GM19328 (cell line): ENCODE measurements around the gene LRIT2.
A peak's percentile ranks its signal among the peaks of the same experiment; 100 is the strongest.

Source experiments
- ATAC-seq: cut with Tn5 transposase; IDR thresholded peaks from one replicate; pipeline ENCODE4 v1.9.1; 2021; ENCODE audit warnings: mild to moderate bottlenecking, moderate library complexity; ENCODE audit not compliant: unreplicated experiment

The LRIT2 gene

DNA sequence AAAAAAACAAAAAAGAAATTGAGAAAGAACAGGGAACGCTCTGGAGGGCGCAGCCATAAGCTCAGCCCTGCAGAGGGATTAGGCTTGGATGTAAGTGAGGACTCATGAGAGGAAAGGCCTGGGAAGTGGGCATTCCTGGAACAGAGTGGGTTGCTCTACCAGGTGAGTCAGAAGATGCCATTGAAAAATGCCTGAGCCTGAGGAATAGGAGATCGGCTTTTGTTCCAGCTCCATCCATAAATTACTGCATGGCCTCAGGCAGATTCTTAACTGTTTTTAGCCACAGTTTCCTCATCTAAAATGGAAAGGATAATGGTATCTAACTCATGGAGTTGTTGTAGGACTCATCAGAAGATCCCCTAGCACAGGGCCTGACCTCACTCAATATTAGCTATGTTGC lies 18.4 kb upstream of the LRIT2 start:
- no peak for ATAC-seq

DNA sequence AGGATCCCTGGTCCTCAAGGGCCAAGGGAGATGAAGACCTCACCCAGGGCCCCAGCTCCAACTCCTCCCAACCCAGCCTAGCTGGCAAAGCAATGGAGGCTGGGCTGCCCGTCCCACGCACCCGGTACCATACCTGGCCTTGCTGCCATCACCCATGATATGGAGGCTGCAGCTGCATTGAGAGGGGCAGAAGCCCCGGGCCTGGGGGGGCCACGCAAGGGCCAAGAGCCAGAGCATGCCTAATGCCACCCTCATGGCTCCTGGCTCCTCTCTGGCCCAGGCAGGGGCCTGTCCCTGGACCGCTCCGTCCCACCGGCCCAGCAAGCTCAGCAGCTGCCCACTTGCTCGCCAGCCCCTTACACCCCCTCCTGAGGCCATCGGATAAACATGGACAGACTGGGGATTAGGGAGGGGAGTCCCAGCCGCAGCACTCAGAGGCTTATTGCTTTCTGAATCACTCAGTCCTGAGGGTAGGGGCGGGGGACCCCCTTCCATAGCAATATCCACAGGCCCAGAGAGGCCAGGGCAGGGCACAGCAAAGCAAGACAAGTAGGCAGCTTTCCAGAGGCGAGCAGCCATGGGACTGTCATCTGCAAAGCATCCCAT lies 15.9 kb upstream of the LRIT2 start, which contains the start of gene LRIT1:
Gene LRIT1, minus strand, starts transcription at position 362 of the 606 bp plus-strand sequence. Its CDS starts 107 bp downstream, at position 255.
- ATAC-seq = no peak

DNA sequence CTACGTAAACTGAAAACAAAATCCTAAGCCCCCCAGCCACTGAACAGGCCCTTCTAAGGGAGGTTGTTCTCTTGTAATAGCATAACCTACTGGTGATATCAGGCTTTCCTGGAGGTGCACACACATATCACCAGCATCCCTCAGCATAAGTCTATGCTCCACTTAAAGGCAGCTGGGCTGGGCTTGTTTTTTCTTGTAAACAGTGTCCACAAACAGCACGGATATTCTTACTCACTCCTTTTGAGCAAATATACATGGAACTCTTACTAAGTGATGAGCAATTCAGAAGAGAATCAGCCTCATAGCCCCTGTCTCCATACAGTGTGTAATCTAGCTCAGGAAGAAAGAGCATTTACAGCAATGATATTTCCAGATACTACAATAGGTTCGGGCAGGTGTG lies 13.6 kb upstream of the LRIT2 start:
- ATAC-seq = no peak

DNA sequence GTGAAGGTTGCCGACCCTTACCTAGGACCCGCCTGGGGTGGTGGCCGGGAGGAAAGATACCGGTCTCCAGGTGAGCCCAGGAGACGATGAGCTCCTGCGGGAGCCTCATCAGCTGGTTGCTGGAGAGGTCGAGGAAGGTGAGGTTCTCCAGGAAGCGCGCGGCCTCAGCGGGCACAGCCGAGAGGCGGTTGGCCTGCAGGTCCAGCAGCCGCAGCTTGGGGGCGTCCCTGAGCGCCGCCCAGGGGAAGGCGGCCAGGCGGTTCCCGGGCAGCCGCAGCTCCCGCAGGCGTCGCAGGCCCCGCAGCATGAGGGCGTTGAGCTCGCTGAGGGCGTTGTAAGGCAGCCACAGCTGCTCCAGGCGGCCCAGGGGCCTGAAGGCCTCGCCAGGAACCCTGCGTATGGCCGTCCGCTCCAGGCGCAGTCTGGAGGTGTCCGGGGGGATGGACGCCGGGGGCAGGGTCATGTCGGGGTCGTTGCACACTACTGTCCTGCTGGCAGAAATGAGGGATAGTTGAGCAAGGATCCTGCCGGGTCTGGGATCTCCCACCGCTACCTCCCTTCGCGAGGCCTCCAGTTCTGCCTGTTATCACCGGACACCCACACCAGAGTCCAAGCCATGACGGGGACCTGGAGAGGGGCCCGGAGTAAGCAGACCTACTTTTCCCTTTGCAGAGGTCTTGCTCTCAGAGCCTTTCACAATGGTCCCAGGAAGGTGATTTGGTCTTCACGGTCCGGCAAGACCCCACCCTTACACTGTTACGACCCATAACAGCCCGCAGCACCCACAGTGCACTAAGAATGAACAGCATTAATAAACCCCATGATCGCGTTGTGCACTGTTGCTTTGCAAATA lies 12.1 kb upstream of the LRIT2 start:
- ATAC-seq = no peak

DNA sequence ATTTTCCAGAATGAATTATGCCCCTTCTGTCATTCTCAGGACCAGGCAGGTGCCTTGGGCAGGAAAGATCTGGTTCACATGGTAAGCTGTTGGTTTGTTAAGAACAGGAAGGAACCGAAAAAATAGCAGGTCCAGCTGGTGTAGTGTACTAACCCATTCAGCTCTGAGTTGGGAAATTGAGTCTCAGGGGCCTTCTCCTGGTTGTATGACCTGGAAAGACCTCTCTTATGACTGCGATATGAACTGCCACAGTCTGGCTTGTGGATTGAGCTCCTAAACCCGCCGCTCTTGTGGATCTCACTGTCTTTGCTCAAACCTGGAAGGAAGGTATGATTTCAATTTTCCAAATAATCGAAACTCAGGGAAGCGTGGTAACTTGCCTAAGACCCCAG lies 11.5 kb upstream of the LRIT2 start:
- ATAC-seq = no peak

DNA sequence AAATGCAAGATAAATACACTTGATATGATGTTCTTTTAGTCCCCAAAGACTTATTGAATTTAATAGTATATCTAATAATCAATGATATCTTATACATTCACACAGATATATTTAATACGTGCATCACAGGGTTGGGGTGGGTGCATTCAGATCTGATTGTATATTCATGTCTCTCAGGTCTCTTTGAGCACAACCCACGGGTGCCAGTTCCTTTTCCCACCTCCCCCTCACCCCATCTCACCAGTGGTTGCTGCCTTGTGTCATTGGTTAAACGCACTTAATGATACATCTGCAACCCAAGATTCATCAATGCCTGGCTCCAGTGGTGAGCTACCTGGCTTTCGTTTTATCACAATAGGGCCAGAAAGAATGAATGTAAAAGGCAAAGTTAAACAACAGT lies 9.8 kb upstream of the LRIT2 start:
- no peak for ATAC-seq

DNA sequence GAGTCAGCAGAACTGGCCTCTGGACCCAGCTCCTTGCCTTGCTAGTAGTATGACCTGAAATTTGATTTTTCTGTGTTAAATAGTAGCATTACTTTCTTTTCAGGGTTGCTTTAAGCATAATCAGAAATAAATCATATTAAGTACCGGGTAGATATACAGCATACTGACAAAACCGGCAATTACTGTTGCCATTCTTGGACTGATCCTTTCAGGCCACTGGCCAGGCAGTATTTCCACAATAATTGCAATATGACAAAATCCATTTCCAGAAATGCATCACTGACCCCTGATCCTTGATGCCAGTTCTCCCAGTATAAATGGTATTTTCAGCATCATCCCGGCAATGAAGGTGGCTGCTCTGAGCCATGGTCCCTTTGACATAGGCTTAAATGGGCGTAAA lies 9.1 kb upstream of the LRIT2 start:
- no peak for ATAC-seq

DNA sequence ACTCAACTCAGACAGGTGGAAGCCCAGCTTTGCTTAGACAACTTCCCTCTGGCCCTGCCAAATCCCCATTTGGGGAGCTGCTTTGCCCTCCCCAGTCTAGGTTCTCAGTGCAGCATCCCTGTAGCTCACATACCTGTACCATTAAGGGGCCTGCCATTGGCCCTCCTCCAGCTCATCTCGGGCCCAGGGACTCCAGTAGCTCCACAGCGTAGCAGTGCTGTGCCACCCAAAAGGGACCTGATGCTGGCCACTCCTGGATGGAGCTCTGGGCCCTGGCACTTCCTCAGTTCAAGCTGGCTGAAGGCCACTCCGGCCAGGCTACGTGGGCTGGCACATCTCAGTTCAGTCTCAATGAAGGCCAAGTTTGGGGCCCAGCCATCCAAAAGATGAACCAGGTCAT lies 8.6 kb upstream of the LRIT2 start:
- ATAC-seq = no peak

DNA sequence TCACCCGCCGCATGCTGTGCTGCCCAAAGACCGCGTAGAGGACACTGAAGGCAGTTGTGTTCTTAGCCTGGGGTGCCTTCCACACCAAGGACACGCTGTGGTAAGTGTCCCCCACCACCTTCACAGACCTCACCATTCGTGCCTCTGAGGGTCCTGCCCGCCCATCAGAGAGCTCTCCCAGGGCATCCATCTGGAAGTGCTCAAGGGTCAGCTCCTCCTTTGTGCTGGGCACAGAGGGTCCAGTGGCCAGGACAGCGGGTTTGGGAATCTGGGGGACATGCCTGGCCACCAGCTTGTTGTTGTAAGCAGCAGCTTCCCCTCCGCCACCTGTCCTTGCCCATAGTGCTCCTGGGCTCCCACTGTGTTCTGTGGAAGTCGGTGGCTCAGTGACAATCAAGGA lies 7.0 kb upstream of the LRIT2 start:
- ATAC-seq = no peak

DNA sequence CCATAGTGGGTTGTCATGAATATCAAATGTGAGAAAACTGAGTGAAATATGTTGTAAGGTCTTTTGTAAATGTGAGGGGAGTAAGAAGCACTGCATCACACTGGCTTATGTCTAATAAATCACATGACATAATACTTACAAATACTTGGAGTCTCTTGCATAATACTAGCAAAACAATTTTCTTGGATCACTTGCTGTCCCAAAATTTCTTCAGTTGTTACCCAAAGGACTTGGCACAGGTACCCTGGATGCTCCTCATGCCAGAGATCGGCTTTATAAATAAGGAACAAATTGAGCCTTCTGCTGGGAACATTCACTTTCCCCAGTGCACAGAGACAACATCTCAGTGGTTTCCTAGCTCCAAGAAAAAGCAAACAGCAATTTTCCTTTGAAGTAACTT lies 5.0 kb upstream of the LRIT2 start:
- no peak for ATAC-seq

DNA sequence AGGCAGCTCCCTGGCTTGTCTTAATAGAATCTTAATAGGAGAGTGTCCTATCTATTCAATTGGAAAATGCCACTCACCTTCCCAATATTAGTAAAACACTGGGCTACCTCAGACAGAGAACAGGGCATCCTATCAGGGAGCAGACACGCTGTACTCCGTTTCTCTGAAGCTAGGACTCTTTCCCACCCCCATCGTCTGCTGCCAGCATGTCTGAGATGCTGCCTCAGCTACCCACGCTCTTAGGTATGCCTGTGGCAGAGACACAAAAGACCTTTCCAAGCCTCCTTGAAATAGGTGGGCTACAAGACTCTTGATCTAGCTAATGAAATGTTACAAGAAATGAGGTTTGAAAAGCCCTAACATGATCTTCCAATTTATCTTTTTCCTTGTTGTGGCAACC lies 2.5 kb upstream of the LRIT2 start:
- ATAC-seq = no peak

DNA sequence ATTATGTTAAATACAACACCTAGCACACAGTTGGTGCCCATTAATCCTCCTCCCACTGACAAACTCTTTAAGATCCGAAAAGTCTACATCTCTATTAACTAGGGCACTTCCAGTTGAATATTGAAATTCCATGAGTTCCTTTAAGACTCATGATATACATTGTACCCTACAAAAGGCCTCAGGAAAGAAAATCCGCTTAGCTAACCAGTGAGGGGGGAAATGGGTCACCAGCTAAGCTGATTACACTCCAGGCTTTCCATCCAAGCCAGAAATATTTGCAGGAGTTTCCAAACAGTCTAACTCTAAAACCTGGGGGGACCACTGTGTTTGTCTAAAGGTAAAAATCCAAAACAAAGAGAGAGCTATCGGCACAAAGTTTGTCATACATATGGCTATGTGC lies 1.3 kb upstream of the LRIT2 start:
- ATAC-seq = no peak

DNA sequence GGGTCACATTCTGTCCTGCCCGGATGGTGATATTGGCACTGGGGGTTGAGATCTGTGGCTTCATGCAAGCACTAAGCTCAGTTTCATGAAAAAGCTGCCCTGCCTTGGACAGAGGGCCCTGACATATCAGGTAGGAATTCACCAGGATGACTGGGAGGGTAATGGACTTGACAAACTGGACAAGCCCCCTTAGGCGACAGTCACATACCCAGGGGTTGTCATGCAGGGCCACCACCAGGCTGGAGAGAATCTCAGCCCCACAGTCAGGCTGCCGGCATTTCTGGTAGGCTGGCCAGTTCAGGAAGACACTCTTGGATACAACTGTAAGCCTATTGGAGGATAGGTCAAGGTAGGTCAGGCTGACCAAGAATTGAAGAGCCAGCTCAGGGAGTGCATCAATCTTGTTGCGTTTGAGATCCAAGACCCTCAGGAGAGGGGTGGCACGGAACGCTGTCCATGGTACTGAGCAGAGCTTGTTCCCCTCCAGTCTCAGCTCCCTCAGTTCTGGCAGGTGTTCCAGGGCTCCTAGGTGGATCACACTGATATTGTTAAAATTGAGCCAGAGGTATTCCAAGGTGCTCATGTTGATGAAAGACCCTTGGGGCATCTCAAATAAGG lies 824 bp downstream of the LRIT2 start:
- ATAC-seq = no peak

DNA sequence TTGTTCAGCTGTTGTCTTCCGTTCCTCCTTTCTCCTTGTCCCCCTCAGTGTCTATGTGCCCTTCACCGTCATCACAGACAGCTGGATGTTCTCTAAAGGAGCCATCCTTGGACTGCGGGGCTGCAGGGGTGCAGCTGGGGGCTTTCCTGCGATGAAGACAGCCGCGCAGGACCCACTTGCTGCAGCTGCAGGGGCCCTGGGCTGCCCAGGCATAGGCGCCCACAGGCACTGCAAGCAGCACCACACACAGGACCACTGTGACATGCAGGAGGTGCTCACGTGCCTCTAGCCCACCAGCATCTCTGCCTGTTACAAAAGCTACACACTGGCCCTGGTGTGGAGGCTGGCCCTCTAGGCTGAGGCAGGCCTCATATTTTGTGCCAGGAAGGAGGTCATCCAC lies 3.4 kb downstream of the LRIT2 start:
- ATAC-seq = no peak

DNA sequence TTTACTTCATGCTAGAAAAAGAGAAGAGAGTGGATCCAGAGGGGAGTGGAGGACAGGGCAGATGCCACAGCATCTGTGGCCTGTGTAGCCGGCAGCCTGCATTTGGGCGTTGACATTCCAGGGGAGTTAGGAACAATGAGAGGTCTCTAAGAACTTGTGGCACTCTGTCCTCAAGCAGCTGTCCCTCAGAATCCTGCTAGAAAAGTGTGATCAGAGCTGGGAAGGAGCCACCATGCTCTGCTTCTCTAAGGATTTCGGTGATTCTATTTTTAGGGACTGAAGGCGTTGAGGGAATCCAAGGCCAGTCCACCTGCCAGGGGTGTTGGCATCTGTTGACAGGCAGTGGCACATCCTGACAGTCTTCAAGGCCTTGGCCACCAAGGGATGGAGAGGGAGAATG lies 7.6 kb downstream of the LRIT2 start:
- no peak for ATAC-seq

DNA sequence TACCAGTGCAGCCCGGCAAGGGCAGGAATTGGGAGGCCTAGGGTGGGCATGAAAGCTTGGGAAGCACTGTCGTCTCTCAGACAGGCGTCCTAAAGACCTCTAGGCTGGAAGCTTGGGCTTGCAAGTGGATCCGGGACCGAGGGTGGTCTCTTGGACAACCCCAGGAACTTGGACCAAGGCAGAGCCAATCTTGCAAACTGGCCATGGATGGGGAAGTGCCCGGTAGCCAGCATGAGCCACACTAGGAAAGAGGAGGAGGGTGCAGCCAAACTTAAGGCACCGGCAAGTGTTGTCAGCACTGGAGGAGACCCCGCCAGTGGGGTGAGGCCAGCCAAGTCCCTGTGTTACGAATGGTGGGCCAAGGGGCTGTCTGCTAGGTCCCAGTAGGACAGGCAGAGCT lies 8.5 kb downstream of the LRIT2 start:
- no peak for ATAC-seq

DNA sequence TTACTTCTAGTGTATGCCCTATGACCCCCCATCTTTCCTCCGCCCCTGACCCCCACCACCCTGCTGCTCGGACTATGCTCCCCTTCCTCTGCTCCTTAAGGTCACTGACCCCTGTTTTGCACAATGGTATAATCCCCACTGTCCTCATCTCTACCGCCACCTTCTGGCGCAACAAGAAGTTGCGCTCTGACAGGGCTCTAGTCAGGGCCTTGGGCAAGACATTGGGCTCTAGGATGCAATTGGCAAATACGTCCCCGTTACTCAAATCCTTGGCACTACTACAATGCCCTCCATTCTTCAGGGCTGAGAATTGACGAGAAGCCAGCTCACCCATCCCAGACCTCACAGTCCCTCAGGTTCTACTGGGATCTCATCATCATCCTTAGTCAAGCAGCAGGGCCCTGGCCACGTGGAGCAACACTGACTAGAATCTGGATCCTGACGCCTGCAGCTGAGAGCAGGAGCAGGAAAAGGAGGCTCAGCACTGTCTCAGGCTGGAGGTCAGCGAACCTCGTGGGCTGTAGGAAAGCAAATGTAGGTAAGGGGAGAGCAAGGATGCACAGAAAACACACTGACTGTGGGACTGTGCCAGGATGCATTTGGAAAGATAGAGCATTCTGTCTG lies 10.6 kb downstream of the LRIT2 start:
- peak; percentile 84 for ATAC-seq

DNA sequence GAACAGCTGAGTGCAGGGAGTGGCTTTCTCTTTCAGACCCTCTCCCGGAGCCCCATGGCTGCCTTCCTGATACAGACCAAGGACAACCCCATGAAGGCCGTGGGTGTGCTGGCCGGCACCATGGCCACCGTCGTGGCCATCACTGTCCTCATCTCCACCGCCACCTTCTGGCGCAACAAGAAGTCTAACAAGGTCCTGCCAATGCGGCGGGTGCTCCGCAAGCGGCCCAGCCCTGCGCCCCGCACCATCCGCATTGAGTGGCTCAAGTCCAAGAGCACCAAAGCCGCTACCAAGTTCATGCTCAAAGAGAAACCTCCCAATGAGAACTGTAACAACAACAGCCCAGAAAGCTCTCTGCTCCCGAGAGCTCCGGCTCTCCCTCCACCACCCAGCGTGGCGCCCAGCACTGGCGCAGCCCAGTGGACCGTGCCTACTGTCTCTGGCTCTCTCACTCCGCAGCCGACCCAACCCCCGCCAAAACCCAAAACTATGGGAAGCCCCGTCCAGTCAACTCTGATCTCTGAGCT lies 11.2 kb downstream of the LRIT2 start:
- no peak for ATAC-seq

DNA sequence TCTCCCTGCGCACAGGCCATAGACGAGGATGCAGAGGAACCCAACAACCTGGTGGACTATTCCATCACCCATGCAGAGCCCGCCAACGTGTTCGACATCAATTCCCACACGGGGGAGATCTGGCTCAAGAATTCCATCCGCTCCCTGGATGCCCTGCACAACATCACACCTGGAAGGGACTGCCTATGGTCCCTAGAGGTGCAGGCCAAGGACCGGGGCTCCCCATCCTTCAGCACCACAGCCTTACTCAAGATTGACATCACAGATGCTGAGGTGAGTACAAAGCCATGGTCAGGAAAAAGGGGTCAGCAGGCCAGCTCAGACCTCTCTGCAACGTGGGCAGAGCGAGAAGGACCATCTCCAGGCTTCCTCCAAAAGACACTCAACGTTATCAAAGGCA lies 12.3 kb downstream of the LRIT2 start:
- ATAC-seq = no peak

DNA sequence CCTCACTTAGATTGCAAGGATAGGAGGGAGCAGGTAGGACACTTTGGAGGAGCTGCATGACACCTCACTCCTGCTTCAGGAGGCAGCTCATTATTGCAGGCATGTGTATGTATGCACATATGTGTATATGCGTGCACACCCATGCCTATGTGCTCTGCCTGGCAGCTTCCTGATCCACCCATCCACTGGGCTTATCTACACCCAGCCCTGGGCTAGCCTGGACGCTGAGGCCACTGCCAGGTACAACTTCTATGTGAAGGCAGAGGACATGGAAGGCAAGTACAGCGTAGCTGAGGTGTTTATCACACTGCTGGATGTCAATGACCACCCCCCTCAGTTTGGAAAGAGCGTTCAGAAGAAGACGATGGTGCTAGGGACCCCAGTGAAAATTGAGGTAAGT lies 13.3 kb downstream of the LRIT2 start:
- no peak for ATAC-seq

DNA sequence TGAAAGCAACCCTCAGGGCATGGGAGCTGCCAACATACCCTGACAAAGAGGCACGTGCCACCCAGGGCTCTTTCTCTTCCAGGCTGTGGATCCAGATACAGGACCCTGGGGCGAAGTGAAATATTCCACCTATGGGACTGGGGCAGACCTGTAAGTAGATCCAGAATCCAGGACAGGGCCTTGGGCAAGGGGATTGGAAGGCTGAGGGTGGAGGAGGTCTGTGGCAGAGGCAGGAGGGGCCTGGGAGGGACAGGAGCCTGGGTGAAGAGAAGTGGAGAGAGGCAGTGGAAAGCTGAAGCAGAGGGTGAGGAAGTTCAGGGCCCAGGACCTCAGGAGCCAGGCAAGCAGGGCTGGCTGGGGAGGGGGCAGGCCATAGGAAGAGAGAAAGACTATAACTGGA lies 13.8 kb downstream of the LRIT2 start:
- ATAC-seq = no peak

DNA sequence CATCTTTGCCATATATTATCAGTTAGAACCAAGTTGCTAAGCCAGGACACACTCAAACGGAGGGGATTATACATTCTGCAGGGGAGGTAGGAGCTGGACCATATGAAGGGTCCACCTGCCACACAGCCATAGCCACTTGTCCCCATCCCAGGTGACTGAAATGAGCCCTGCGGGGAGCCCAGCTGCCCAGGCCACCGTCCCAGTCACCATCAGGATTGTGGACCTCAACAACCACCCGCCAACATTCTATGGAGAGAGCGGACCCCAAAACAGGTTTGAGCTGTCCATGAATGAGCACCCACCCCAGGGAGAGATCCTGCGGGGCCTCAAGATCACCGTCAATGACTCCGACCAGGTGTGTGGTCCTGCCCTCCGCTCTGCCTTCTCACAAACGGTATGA lies 17.3 kb downstream of the LRIT2 start:
- no peak for ATAC-seq
